ENCODE measurements around the gene HCRTR2.
"Not testable (repeated sequence)": the region's sequence is repeated elsewhere in the genome, so short reads cannot be mapped to it uniquely, and the experiment has no call there.

The HCRTR2 gene

DNA sequence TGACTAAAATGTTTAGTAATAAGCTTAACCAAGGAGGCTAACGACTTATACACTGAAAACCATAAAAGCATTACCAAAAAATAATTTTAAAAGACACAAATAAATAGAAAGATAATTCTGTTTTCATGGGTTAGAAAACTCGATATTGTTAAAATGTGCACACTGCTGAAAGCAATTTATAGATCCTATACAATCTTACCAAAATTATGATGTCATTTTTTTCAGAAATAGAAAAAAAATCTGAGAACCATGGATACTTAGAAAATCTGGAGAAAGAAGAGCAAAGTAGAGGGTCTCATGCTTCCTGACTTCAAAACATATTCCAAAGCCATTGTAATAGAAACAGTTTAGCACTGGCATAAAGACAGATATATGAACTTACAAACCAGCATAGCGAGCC lies 46.6 kb downstream of the HCRTR2 start:
- DNase-seq = no peak

- DNase-seq = no peak
Observed at GRCh38 chr6:55227862-55228261, 53.5 kb downstream of the HCRTR2 start.

GRCh38 chr6:55239099-55239498 lies 64.8 kb downstream of the HCRTR2 start:
- no peak for DNase-seq

DNA sequence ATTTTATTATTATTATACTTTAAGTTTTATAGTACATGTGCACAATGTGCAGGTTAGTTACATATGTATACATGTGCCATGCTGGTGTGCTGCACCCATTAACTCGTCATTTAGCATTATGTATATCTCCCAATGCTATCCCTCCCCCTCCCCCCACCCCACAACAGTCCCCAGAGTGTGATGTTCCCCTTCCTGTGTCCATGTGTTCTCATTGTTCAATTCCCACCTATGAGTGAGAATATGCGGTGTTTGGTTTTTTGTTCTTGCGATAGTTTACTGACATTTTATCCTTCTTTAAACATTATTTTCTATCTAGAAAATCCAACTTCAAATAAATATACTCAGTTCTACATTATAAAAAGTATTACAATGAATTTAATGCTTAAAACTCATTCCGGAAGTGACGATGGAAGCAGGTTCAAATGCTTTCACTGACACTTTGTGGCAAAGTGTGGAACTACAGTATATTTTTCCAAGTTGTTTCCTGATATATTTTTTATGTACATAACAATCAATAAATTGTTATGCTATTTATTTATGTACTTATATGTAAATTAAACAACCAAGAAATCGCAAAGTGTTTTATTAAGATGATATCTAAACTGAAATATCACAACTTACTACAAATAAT lies 66.8 kb downstream of the HCRTR2 start:
- DNase-seq = peak; percentile 75

GRCh38 chr6:55250400-55250799 lies 76.1 kb downstream of the HCRTR2 start:
- peak; percentile 79 for DNase-seq

- DNase-seq = peak; percentile 84
Observed at GRCh38 chr6:55255113-55255512, 80.8 kb downstream of the HCRTR2 start.

DNA sequence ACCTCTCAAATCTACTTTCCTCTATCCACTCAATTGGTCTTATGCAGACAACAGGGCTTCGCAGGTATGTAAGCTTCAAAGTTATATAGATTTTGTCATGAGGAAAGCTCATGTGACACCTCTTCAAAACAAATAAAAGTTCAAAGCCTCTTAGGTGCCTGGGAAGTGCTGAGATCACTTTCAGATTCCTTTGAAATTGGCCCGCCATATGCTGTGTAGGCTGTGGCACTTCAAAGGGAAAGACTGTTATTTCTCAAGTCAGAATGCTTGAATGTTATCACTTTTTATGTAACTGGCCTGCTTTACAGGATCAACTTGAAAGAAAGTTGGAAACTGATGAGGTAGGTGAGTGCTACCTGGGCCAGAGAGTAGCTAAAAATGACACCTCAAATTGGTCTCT lies 85.9 kb downstream of the HCRTR2 start:
- DNase-seq = peak; percentile 27

DNA sequence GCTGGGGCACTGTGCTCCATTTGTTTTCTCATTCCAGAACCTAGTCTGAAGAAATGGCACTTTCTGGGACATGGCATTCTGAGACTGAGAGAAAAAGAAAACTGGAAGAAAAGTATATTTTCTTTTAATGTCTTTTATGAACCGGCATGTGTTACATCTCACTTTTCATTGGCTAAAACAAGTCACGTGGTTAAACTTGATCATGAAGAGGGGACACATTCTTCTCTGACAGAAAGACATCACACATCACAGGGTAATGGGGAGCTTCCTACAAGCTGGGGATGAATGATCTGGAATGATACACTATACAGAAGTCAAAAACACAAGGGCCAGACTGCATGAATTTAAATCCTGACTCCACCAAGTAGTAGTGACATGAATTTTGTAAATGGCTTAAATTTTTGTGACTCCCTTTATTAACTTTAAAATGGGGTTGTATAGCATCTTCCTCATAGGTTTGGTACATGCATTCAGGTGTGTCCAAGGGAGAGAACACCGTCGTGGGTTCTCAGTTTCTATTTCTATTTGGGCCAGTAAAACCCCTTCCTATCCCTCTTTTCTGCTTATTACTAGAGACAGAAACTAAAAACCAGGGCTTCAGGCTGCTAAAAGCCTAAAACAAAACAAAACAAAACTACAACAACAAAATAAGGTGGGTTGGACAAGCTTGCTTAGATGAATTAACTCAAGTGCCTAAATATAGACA lies 91.2 kb downstream of the HCRTR2 start:
- DNase-seq = no peak

GRCh38 chr6:55266896-55267295 lies 92.6 kb downstream of the HCRTR2 start:
- no peak for DNase-seq

DNA sequence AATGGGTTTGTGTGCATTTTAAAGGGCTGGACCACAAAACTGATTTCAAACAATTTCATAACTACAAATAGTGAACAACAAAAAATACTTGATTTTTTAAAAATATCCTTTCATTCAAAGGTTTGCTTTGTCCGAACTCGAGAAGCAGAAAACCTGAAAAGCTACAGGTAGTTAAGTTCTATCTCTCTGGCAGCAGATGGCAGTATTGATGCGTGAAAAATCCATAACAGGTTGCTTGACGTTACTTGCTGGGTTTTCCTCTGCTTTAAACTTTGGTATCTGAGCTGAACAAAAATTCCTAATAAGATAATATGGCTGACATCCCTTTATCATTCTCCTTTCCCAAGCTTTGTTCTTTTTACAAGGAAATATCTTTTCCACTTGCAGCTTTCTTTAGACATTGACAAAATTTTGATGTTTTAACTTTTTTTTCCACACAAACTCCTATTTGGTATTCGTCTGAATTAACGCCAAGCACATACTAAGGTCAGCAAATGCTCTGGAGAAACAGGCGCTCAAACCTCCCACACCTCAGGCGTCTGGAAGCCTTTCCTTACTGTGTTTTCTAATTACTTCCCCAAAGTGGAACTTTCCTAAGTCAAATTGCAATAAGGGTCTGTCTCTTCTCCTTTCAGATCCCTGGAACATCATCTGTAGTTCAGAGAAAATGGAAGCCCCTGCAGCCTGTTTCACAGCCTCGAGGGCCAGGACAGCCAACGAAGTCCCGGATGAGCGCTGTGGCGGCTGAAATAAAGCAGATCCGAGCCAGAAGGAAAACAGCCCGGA lies 102.6 kb downstream of the HCRTR2 start:
- peak; percentile 92 for DNase-seq

- DNase-seq = no peak
Observed at GRCh38 chr6:55277646-55278045, 103.3 kb downstream of the HCRTR2 start.

DNA sequence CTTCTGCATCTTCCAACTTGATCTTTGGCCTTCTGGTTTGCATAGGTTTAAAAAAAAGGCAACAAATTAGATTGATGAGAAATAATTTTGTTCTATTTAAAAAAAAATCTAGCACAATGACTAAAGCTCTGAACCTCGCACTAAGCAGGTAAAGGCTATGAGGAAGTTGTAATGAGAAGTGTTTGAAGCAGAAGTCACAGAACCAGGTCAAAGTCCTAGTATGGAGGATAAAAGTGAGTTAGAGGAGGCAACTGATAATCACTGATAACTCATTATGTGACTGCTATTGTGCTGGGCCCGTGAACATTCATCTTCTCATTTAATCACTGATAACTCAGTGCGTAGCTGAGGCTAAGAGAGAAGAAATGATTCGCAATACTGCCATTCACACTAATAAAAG lies 106.9 kb downstream of the HCRTR2 start:
- DNase-seq = no peak

GRCh38 chr6:55282115-55282514 lies 107.8 kb downstream of the HCRTR2 start:
- no peak for DNase-seq

- DNase-seq = no peak
Observed at GRCh38 chr6:55286824-55287223, 112.5 kb downstream of the HCRTR2 start.

DNA sequence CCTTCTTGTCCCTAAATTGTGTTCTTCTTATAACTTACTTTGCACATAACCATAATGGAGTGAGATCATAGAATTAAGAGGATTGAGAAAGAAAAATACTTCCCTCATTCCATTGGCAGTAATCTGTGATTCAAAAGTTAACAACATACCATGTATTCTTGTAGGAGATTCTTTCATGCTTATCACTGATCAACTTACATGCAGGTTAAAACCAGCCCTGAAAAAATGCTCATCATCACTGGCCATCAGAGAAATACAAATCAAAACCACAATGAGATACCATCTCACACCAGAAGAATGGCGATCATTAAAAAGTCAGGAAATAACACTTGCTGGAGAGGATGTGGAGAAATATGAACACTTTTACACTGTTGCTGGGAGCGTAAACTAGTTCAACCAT lies 116.4 kb downstream of the HCRTR2 start:
- DNase-seq = no peak

DNA sequence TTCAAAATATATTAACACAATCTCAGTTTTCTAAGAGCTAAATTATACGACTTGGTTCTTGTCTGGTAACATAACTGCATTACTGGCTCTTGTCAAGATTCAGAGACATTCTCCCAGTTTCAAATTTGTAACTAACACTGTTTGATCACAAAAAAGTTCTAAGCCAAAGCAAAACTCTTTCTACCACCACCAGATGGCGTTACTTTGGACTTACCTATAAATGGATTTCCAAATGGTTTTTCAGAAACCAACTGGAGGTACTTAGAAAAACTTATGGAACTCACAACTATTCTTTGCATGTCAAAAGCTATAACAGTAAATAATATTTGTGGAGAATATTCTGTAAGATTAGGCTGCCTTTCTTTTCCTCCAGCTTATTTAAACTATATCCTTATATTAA lies 118.8 kb downstream of the HCRTR2 start:
- no peak for DNase-seq

GRCh38 chr6:55297214-55297613 lies 122.9 kb downstream of the HCRTR2 start:
- not testable (repeated sequence) for DNase-seq

- no peak for DNase-seq
Observed at GRCh38 chr6:55299286-55299985, 125.1 kb downstream of the HCRTR2 start.

GRCh38 chr6:55304747-55305146 lies 130.4 kb downstream of the HCRTR2 start:
- no peak for DNase-seq

DNA sequence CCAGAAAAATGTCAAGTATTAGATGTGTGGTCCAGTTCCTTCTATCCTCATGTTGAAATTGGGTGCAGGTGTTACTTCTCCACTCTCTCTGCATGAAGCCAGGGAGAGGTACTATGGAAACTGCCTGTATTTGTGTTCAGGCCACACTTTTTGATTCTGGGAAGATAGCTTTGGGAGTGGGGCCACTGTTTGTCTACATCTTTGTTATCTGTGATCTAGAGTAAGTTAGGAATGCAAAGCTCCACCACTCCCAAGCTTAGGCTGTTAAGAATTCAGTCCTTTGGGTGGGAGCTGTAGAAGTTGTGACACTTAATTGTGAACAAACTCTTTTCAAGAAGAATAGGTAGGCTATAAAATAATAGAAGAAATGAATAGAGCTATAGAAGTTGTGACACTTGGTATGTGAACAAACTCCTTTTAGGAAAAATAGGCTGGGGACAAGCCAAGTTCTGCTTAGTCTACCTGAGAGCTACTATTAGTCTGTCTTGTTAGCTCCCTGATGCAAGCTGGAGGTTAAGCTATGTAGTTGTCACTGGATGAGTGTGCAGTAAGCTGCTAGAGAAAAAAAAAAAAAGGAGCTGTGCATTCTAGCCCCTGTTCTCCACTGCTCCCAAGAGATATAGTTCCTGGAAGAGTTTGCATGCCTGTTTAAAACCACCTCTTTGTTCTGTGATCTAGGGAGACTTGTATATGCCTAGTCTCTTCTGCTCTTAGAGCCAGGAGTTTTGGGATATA lies 145.8 kb downstream of the HCRTR2 start:
- no peak for DNase-seq

DNA sequence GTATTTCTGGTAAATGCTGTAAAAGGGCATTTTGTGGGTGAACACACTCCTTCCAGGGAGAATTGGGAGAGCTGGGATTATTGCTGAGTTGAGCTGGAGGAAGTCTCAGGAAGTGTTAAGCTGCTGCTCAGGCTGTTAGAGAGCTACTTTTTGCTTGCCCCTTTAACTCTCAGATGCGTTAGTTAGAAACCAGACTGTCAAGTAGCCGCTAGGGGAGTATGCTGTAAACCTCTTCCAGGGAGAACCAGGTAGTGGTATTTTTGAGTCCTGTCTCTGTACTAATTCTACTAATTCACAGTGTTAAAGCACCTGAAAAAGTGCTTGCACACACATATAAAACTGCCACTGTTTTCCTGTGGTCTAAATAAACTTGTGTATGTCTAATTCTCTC lies 146.4 kb downstream of the HCRTR2 start:
- DNase-seq = no peak

- DNase-seq = no peak
Observed at GRCh38 chr6:55327169-55327568, 152.9 kb downstream of the HCRTR2 start, which contains the start of gene GFRAL. Gene GFRAL (plus strand): TSS chr6:55327469. CDS start chr6:55327555, 86 bp downstream.
